K562 (cell line): ENCODE data around the gene HMG20B. TPM values are rescaled to one million over a fixed set of nuclear protein-coding genes. Genes with fewer than 3 reads are reported as not detected.

Source experiments
- ATAC-seq: fragments of 200-7000 bp; cut with Tn5 transposase; 3 replicates; pipeline ENCODE4 v1.9.1; 2020; ENCODE audit warnings: moderate library complexity
- BruUV-seq: library from RNA; stranded (reverse); fragments of 400-500 nt; replicated peaks from 2 replicates; lab custom pipeline; 2021; lab: Mats Ljungman, UMichigan
- CTCF ChIA-PET: fragments of 300-600 bp; formaldehyde crosslinking; extraction: SDS; loops from one replicate; lab custom pipeline; 2021; ENCODE audit warnings: low intra/inter-chr PET ratio; lab: Yijun Ruan, JAX
- POLR2A ChIA-PET: fragments of 300-600, 350-650 bp; sonication (Branson Sonifier 250); formaldehyde crosslinking; extraction: SDS; loops from one replicate; lab custom pipeline; 2021; ENCODE audit warnings: antibody characterized with exemption, inconsistent platforms; lab: Yijun Ruan, JAX
- DNase-seq, 4 experiments: peaks; one replicate each; pipeline versions ENCODE4 v3.0.0 to v3.0.0-alpha.2; 2011 to 2018; ENCODE audit warnings: low spot score in 3 of 4, mixed read lengths in 3 of 4; ENCODE audit errors: extremely low read depth in 1 of 4
- FAIRE-seq: peaks from 2 replicates; lab custom pipeline; 2011; peaks lifted over from hg19 to GRCh38; lab: Jason Lieb, UNC
- H2AFZ ChIP-seq: 2 replicates; pipeline ENCODE4 v1.6.0; 2011; ENCODE audit warnings: low read depth, low read length, control low read depth, inconsistent platforms
- H3K27ac ChIP-seq: fragments of 200-600 bp; 3 replicates; pipeline ENCODE4 v1.8.0; 2011; ENCODE audit warnings: low read depth, mild to moderate bottlenecking, control low read depth, inconsistent platforms, low read length, moderate library complexity, mixed read lengths; ENCODE audit errors: extremely low read depth
- H3K27me3 ChIP-seq, 2 experiments: fragments of 300-600 bp in 1 of 2; 2 replicates in 1 of 2; 3 replicates in 1 of 2; pipeline versions ENCODE4 v1.6.0 to v1.8.0; 2011; ENCODE audit warnings: inconsistent platforms in 2 of 2, low read length in 2 of 2, mild to moderate bottlenecking in 1 of 2, mixed read lengths in 1 of 2, moderate library complexity in 1 of 2; ENCODE audit not compliant: control insufficient read depth in 2 of 2, insufficient read depth in 2 of 2
- H3K36me3 ChIP-seq: fragments of 300-600 bp; 3 replicates; pipeline ENCODE4 v1.8.0; 2011; ENCODE audit warnings: mild to moderate bottlenecking, low read length, inconsistent platforms; ENCODE audit not compliant: control insufficient read depth, insufficient read depth
- H3K4me1 ChIP-seq, 2 experiments: fragments of 200-600 bp in 1 of 2; replicated peaks in 1 of 2; 2 replicates in 1 of 2; 3 replicates in 1 of 2; pipeline versions ENCODE4 v1.5.1 to v1.8.0; 2011; ENCODE audit warnings: inconsistent platforms in 2 of 2, low read length in 2 of 2, mild to moderate bottlenecking in 1 of 2, mixed read lengths in 1 of 2, moderate library complexity in 1 of 2; ENCODE audit not compliant: control insufficient read depth in 2 of 2, insufficient read depth in 2 of 2
- H3K4me2 ChIP-seq: 2 replicates; pipeline ENCODE4 v1.6.1; 2011; ENCODE audit warnings: low read length, control low read depth, inconsistent platforms, mixed read lengths; ENCODE audit not compliant: insufficient read depth
- H3K4me3 ChIP-seq: fragments of 200-600 bp; sonication (generic), shearing (Covaris generic); 2 replicates; pipeline ENCODE4 v1.5.1; 2016; ENCODE audit warnings: control low read depth, inconsistent platforms
- H3K79me2 ChIP-seq: fragments of 200-600 bp; 3 replicates; pipeline ENCODE4 v1.8.0; 2011; ENCODE audit warnings: low read length, inconsistent platforms; ENCODE audit not compliant: control insufficient read depth, insufficient read depth
- H3K9ac ChIP-seq, 2 experiments: 2 replicates each; pipeline versions ENCODE4 v1.6.0 to v1.6.1; 2011; ENCODE audit warnings: low read depth in 2 of 2, low read length in 2 of 2, control low read depth in 1 of 2, inconsistent platforms in 1 of 2, mild to moderate bottlenecking in 1 of 2, mixed read lengths in 1 of 2; ENCODE audit not compliant: insufficient read depth in 1 of 2
- H3K9me1 ChIP-seq: one replicate; pipeline ENCODE4 v1.6.0; 2011; ENCODE audit warnings: inconsistent platforms, mild to moderate bottlenecking, low read length, moderate library complexity; ENCODE audit not compliant: control insufficient read depth, insufficient read depth
- H3K9me3 ChIP-seq: replicated peaks from 2 replicates; pipeline ENCODE4 v1.5.1; 2011; ENCODE audit warnings: low read depth, low read length, inconsistent platforms; ENCODE audit not compliant: control insufficient read depth, insufficient read depth
- H4K20me1 ChIP-seq: replicated peaks from 2 replicates; pipeline ENCODE4 v1.6.1; 2011; ENCODE audit warnings: low read length, inconsistent platforms, mixed read lengths; ENCODE audit not compliant: control insufficient read depth, insufficient read depth
- CTCF ChIP-seq, 3 experiments: IDR thresholded peaks in 2 of 3; conservative IDR thresholded peaks in 1 of 3; 2 replicates each; pipeline ENCODE4 v1.5.1; 2011 to 2012; ENCODE audit warnings: low read length in 3 of 3, mild to moderate bottlenecking in 3 of 3, control low read depth in 2 of 3, improper control_type of control experiment in 1 of 3, inconsistent platforms in 1 of 3, low read depth in 1 of 3, mixed read lengths in 1 of 3, moderate library complexity in 1 of 3; ENCODE audit not compliant: insufficient read depth in 2 of 3
- POLR2G ChIP-seq: fragments of 200-400 bp; formaldehyde crosslinking; IDR thresholded peaks from 2 replicates; pipeline ENCODE4 v1.6.1; 2017; ENCODE audit warnings: low read depth, mild to moderate bottlenecking, antibody characterized with exemption, low read length, moderate library complexity
- ZBTB34 ChIP-seq: fragments of 250-450 bp; sonication (Bioruptor Pico); IDR thresholded peaks from 2 replicates; pipeline ENCODE4 v1.8.0; 2021; ENCODE audit warnings: mild to moderate bottlenecking, moderate library complexity
- ZC3H11A ChIP-seq: IDR thresholded peaks from 2 replicates; pipeline ENCODE4 v1.6.1; 2012; ENCODE audit warnings: low read depth, low read length, improper control_type of control experiment
- WGBS: fragments of 100-300 bp; shearing (Covaris generic); methylation state at CpG from one replicate; pipeline ENCODE4 v1.1.6; 2016; ENCODE audit warnings: low coverage, mixed read lengths; ENCODE audit not compliant: insufficient coverage; ENCODE audit errors: missing lambda C conversion rate; 5-methylcytosine and 5-hydroxymethylcytosine counted together
- in situ Hi-C: fragments of 300-500 bp; cut with MboI; formaldehyde crosslinking; loops from 4 replicates; pipeline ENCODE4 v1.15.0; 2018; ENCODE audit warnings: inconsistent platforms, mixed read lengths
- intact Hi-C: fragments of 100-400 bp; cut with micrococcal nuclease; formaldehyde crosslinking; loops from 2 replicates; pipeline ENCODE4 v1.14.2; 2022
- polyA plus RNA-seq, 8 experiments: library from polyadenylated mRNA; depleted of rRNA in 4 of 8; stranded (reverse) in 5 of 8; unstranded in 3 of 8; fragments of >200 nt; fragmentation: Nextera tagmentation in 2 of 8; fragmentation: Illumina TruSeq in 1 of 8; extraction: Ambion mirVana in 2 of 8; extraction: Trizol in 1 of 8; gene quantifications; 2 replicates each; pipeline versions ENCODE4 v1.2.1 to v1.2.3, GENCODE V29; 2011 to 2014; ENCODE audit warnings: inconsistent platforms in 1 of 8, missing spikeins in 1 of 8
- total RNA-seq, 7 experiments: library from RNA; depleted of rRNA in 6 of 7; stranded (reverse); fragments of >200 nt in 6 of 7; fragmentation: Illumina TruSeq in 2 of 7; extraction: Trizol in 2 of 7; gene quantifications; 2 replicates each; pipeline versions ENCODE4 v1.2.1 to v1.2.3, GENCODE V29; 2011 to 2021; ENCODE audit warnings: low replicate concordance in 1 of 7

The HMG20B gene
- total and polyA plus RNA-seq, 9 of the 15 experiments (the other 6 are each of a cell fraction or from before 2014, with no cell fraction given), result 0.35 to 172 (median 38.6) TPM

GRCh38 chr19:3532154-3532786, 40.5 kb upstream of the HMG20B start (continued):
- TF ChIP-seq CTCF (IDR thresholded peaks at IDR 0.05 in 2 of 3, conservative IDR thresholded peaks at IDR 0.05 in 1 of 3; ENCODE audit: insufficient read depth in 2 of 3, low read depth in 1 of 3, low read length in 3 of 3) (no peak), ZC3H11A (no peak)

DNA sequence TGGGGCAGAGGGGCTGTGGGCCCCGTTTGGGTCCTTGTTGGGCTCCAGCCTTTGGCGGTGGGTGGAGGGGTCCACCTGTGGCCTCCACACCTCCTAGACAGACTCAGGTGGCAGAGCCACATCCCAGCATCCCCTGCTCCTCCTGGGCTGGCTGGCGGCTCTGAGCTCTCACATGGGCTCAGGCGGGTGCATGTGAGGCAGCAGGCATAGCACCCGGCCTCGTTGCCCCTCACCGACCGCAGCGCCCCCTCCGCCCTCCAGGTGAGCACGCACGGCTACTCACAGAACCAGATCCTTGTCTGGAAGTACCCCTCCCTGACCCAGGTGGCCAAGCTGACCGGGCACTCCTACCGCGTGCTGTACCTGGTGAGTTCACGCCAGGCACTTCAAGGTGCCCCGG, 39.7 kb upstream of the HMG20B start:
- in situ Hi-C loops, result no loop called here

More for the DNA sequence above, 39.7 kb upstream of the HMG20B start:
- no peak overlapping the region for H3K9ac ChIP-seq
- H3K79me2 ChIP-seq, result no peaks in the 10 kb centered on the region
- peaks cover 0 to 35% of the 10 kb centered on the region in 2 experiments; a peak in 2 of 5 replicates for H3K4me1 ChIP-seq
- H3K36me3 ChIP-seq, result peaks cover 58% of the 10 kb centered on the region; the same call in 2 of the 3 replicates
- H3K4me3 ChIP-seq, result no peak overlapping the region
- no peaks in the 10 kb centered on the region for H3K9me3 ChIP-seq
- POLR2A ChIA-PET, result interaction anchor here (1.0 kb wide), 1 partner anchor 12 kb away, joined by 3 read pairs; no protein-coding TSS in a partner anchor
- no peaks in the 10 kb centered on the region for H3K27me3 ChIP-seq
- 0 out of 2 replicates have a peak, but pooled peaks have one; percentile 14 for TF ChIP-seq POLR2G
- no peak for TF ChIP-seq ZBTB34 (CRISPR knock-in tag)
- intact Hi-C loops, result no loop called here
- H3K4me2 ChIP-seq, result no peak overlapping the region
- H4K20me1 ChIP-seq, result peaks cover 5% of the 10 kb centered on the region; the same call in 1 of the 2 replicates
- BruUV-seq, result no TSS peak
- 92% methylated on average over 17 of the region's 17 CpGs for WGBS
- DNase-seq, result no peak
- no peak for ATAC-seq
- H3K9me1 ChIP-seq, result peaks cover 2% of the 10 kb centered on the region
- FAIRE-seq, result no peak
- CTCF ChIA-PET, result interaction anchor here (0.5 kb wide), 1 partner anchor 163 kb away, joined by 3 read pairs; no protein-coding TSS in a partner anchor
- no peak overlapping the region for H3K27ac ChIP-seq
- H2AFZ ChIP-seq, result no peak overlapping the region
